OCI-LY7 (cell line): ENCODE data around the gene PLCL2.

ENCODE experiments used
- CTCF ChIP-seq: fragments of 200-600 bp; sonication (generic); conservative IDR thresholded peaks from 2 replicates; pipeline ENCODE4 v1.5.1; 2014; ENCODE audit warnings: mild to moderate bottlenecking, antibody characterized with exemption, low read length, moderate library complexity, mixed read lengths
- EZH2phosphoT487 ChIP-seq: fragments of 200-600 bp; sonication (generic); IDR thresholded peaks from 2 replicates; pipeline ENCODE4 v1.6.1; 2018; ENCODE audit warnings: low read depth, borderline replicate concordance, mild to moderate bottlenecking, mixed run types, antibody characterized with exemption, low read length, moderate library complexity, mixed read lengths

- no peak for TF ChIP-seq CTCF
- no peak for TF ChIP-seq EZH2phosphoT487
Observed at GRCh38 chr3:16873872-16874271, 10.9 kb upstream of the PLCL2 start.
